HCT116 (cell line): ENCODE data around the gene BANF1. TPM values are rescaled to one million over a fixed set of nuclear protein-coding genes. Genes with fewer than 3 reads are reported as not detected.

ENCODE experiments used
- ATAC-seq: fragments of 200-7000 bp; cut with Tn5 transposase; 2 replicates; pipeline ENCODE4 v1.9.1; 2020; ENCODE audit warnings: mild to moderate bottlenecking, moderate library complexity
- BruUV-seq: library from RNA; stranded (reverse); fragments of 400-500 nt; replicated peaks from 2 replicates; lab custom pipeline; 2021; lab: Mats Ljungman, UMichigan
- CTCF ChIA-PET: fragments of 300-600 bp; sonication (Branson Sonifier 250); formaldehyde crosslinking; loops from one replicate; lab custom pipeline; 2021; ENCODE audit warnings: antibody characterized with exemption; lab: Charles Lee
- POLR2A ChIA-PET: fragments of 300-600, 350-600 bp; sonication (Branson Sonifier 250); formaldehyde crosslinking; loops from one replicate; lab custom pipeline; 2021; ENCODE audit warnings: antibody characterized with exemption; lab: Charles Lee
- RAD21 ChIA-PET, 2 experiments: fragments of 300-600 bp; sonication (Branson Sonifier 250); formaldehyde crosslinking; loops; one replicate each; lab custom pipeline; 2023; ENCODE audit warnings: low total read pairs in 2 of 2; ENCODE audit not compliant: uncharacterized antibody in 2 of 2, unreplicated experiment in 2 of 2, low non-redundant PET in 1 of 2; lab: Charles Lee
- DNase-seq: peaks from one replicate; pipeline ENCODE4 v3.0.0-alpha.2; 2010; ENCODE audit warnings: low read depth, low spot score
- H2AFZ ChIP-seq: fragments of 200-600 bp; shearing (Covaris generic), sonication (generic); 2 replicates; pipeline ENCODE4 v1.6.1; 2017; ENCODE audit warnings: low read depth, mixed run types, mixed read lengths, antibody characterized with exemption, low read length; ENCODE audit not compliant: poor library complexity, severe bottlenecking
- H3K27ac ChIP-seq: 2 replicates; pipeline ENCODE4 v1.5.1; 2012; ENCODE audit warnings: low read depth, low read length
- H3K27me3 ChIP-seq: fragments of 200-600 bp; sonication (generic); 2 replicates; pipeline ENCODE4 v1.6.1; 2016; ENCODE audit warnings: mixed run types, low read length, mixed read lengths; ENCODE audit not compliant: insufficient read depth
- H3K36me3 ChIP-seq, 2 experiments: fragments of 200-500 bp in 1 of 2; fragments of 200-600 bp in 1 of 2; sonication (Bioruptor generic) in 1 of 2; sonication (generic) in 1 of 2; 2 replicates each; pipeline versions ENCODE4 v1.5.1 to v1.6.1; 2014 to 2016; ENCODE audit warnings: low read length in 2 of 2, inconsistent platforms in 1 of 2, mixed read lengths in 1 of 2, mixed run types in 1 of 2; ENCODE audit not compliant: insufficient read depth in 2 of 2, control insufficient read depth in 1 of 2
- H3K4me1 ChIP-seq, 2 experiments: fragments of 200-600 bp in 1 of 2; sonication (generic) in 1 of 2; 2 replicates each; pipeline versions ENCODE4 v1.5.1 to v1.6.1; 2012 to 2017; ENCODE audit warnings: low read length in 2 of 2, inconsistent platforms in 1 of 2, mild to moderate bottlenecking in 1 of 2, mixed read lengths in 1 of 2, mixed run types in 1 of 2, moderate library complexity in 1 of 2; ENCODE audit not compliant: insufficient read depth in 2 of 2, control insufficient read depth in 1 of 2
- H3K4me2 ChIP-seq: fragments of 200-600 bp; sonication (generic); 2 replicates; pipeline ENCODE4 v1.6.1; 2017; ENCODE audit warnings: mixed run types, low read length, mixed read lengths
- H3K4me3 ChIP-seq, 2 experiments: fragments of 200-600 bp in 1 of 2; sonication (generic) in 1 of 2; replicated peaks in 1 of 2; 2 replicates each; pipeline ENCODE4 v1.5.1; 2011 to 2016; ENCODE audit warnings: low read length in 2 of 2, control low read depth in 1 of 2, low read depth in 1 of 2, mild to moderate bottlenecking in 1 of 2, mixed read lengths in 1 of 2, mixed run types in 1 of 2
- H3K79me2 ChIP-seq: fragments of 200-600 bp; sonication (generic); 2 replicates; pipeline ENCODE4 v1.6.1; 2017; ENCODE audit warnings: mild to moderate bottlenecking, mixed run types, low read length, moderate library complexity, mixed read lengths; ENCODE audit not compliant: insufficient read depth
- H3K9ac ChIP-seq: fragments of 200-600 bp; sonication (generic); 2 replicates; pipeline ENCODE4 v1.6.1; 2016; ENCODE audit warnings: low read length, mixed read lengths
- H3K9me2 ChIP-seq: fragments of 200-600 bp; sonication (generic), shearing (Covaris generic); 2 replicates; pipeline ENCODE4 v1.6.1; 2017; ENCODE audit warnings: mixed run types, mild to moderate bottlenecking, moderate library complexity; ENCODE audit not compliant: insufficient read depth
- H3K9me3 ChIP-seq, 2 experiments: fragments of 200-500 bp in 1 of 2; fragments of 200-600 bp in 1 of 2; sonication (Bioruptor generic) in 1 of 2; sonication (generic) in 1 of 2; 2 replicates each; pipeline ENCODE4 v1.6.1; 2014 to 2017; ENCODE audit warnings: low read length in 2 of 2, mixed read lengths in 2 of 2, inconsistent platforms in 1 of 2, low read depth in 1 of 2, mild to moderate bottlenecking in 1 of 2, mixed run types in 1 of 2, moderate library complexity in 1 of 2; ENCODE audit not compliant: control insufficient read depth in 1 of 2, insufficient read depth in 1 of 2
- H4K20me1 ChIP-seq: fragments of 200-600 bp; sonication (generic), shearing (Covaris generic); 2 replicates; pipeline ENCODE4 v1.6.1; 2017; ENCODE audit warnings: mixed run types, mild to moderate bottlenecking, moderate library complexity; ENCODE audit not compliant: insufficient read depth
- ATF3 ChIP-seq: IDR thresholded peaks from 2 replicates; pipeline ENCODE4 v1.6.1; 2012
- CEBPB ChIP-seq: IDR thresholded peaks from 2 replicates; pipeline ENCODE4 v1.6.1; 2012; ENCODE audit warnings: low read depth
- EGR1 ChIP-seq: IDR thresholded peaks from 2 replicates; pipeline ENCODE4 v1.6.1; 2012; ENCODE audit warnings: low read depth
- EZH2phosphoT487 ChIP-seq: fragments of 200-600 bp; IDR thresholded peaks from 2 replicates; pipeline ENCODE4 v1.6.1; 2018; ENCODE audit warnings: antibody characterized with exemption, borderline replicate concordance
- FOSL1 ChIP-seq: IDR thresholded peaks from 2 replicates; pipeline ENCODE4 v1.6.1; 2012; ENCODE audit warnings: low read depth
- JUND ChIP-seq: IDR thresholded peaks from 2 replicates; pipeline ENCODE4 v1.6.1; 2012
- POLR2AphosphoS5 ChIP-seq: IDR thresholded peaks from 2 replicates; pipeline ENCODE4 v1.6.1; 2011; ENCODE audit warnings: mild to moderate bottlenecking, low read depth, low read length, moderate library complexity
- RAD21 ChIP-seq: IDR thresholded peaks from 2 replicates; pipeline ENCODE4 v1.6.1; 2012; ENCODE audit warnings: low read depth, mild to moderate bottlenecking
- REST ChIP-seq: IDR thresholded peaks from 2 replicates; pipeline ENCODE4 v1.6.1; 2012; ENCODE audit warnings: low read depth
- SRF ChIP-seq: IDR thresholded peaks from 2 replicates; pipeline ENCODE4 v1.6.1; 2012; ENCODE audit warnings: low read depth
- TCF7L2 ChIP-seq: IDR thresholded peaks from 2 replicates; pipeline ENCODE4 v1.7.0; 2011; ENCODE audit warnings: borderline replicate concordance, inconsistent platforms; ENCODE audit not compliant: insufficient read depth, insufficient read length; ENCODE audit errors: extremely low read depth
- YY1 ChIP-seq: IDR thresholded peaks from 2 replicates; pipeline ENCODE4 v1.6.1; 2011; ENCODE audit warnings: low read length, low read depth, moderate library complexity, mild to moderate bottlenecking; ENCODE audit not compliant: insufficient replicate concordance; ENCODE audit errors: extremely low read depth
- ZBTB33 ChIP-seq: IDR thresholded peaks from 2 replicates; pipeline ENCODE4 v1.6.1; 2011; ENCODE audit warnings: mild to moderate bottlenecking, low read length, moderate library complexity; ENCODE audit not compliant: insufficient replicate concordance; ENCODE audit errors: extremely low read depth
- intact Hi-C: fragments of 100-400 bp; cut with micrococcal nuclease; formaldehyde crosslinking; loops from 2 replicates; pipeline ENCODE4 v1.10.0; 2022
- total RNA-seq: library from RNA; stranded (reverse); gene quantifications from one replicate; pipeline ENCODE4 v1.2.1, GENCODE V29; 2021; ENCODE audit not compliant: unreplicated experiment

Gene BANF1
- total RNA-seq, 1 experiment from 2014 or later: 356 TPM

- TF ChIP-seq ZBTB33 (no peak), SRF (no peak), EGR1 (no peak), REST (no peak), CEBPB (no peak), POLR2AphosphoS5 (no peak), ATF3 (no peak), EZH2phosphoT487 (no peak), YY1 (no peak), RAD21 (no peak), TCF7L2 (no peak), FOSL1 (no peak), JUND (no peak)
- TF ChIP-seq, all 23 proteins: peak for 0
- Histone ChIP-seq H3K4me3 (no peak overlapping the region), H3K4me1 (peaks cover 8 to 10% of the 10 kb centered on the region in 2 experiments; a peak in 3 of 4 replicates), H3K4me2 (no peak overlapping the region), H3K27me3 (no peaks in the 10 kb centered on the region), H3K27ac (no peak overlapping the region), H3K9me3 (no peaks in the 10 kb centered on the region), H2AFZ (no peak overlapping the region), H3K79me2 (peaks cover 52% of the 10 kb centered on the region), H3K9ac (no peak overlapping the region), H4K20me1 (no peaks in the 10 kb centered on the region), H3K36me3 (peaks cover 31 to 46% of the 10 kb centered on the region in 2 experiments; a peak in 3 of 4 replicates), H3K9me2 (no peaks in the 10 kb centered on the region)
- ATAC-seq: no peak
- no peak for DNase-seq
- BruUV-seq: no TSS peak
- intact Hi-C loops: no loop called here
- ChIA-PET RAD21 (no interaction called here), POLR2A (no interaction called here), CTCF (no interaction called here)
These were observed 36.1 kb upstream of the BANF1 start for GRCh38 chr11:65965986-65966762.
